Measurements from ENCODE around the gene GPR162. TPM values are rescaled to one million over a fixed set of nuclear protein-coding genes. Genes with fewer than 3 reads are reported as not detected.

GPR162 gene
- total and polyA plus RNA-seq, 4 donors = 0.59 to 2.4 (median 1.7) TPM

GRCh38 chr12:6842075-6842474 is 20.5 kb downstream of the GPR162 start:
- WGBS = 84% methylated on average over 4 of the region's 4 CpGs
- Histone ChIP-seq H3K9ac (ENCODE audit: low read depth in 1 of 2, low read length in 2 of 2) (no peak overlapping the region), H3K36me3 (ENCODE audit: control insufficient read depth in 4 of 4, insufficient read depth in 3 of 4, low read depth in 1 of 4, low read length in 3 of 4) (peaks cover 0 to 2% (median 0%) of the 10 kb centered on the region in 4 donors)

More at GRCh38 chr12:6842075-6842474, 20.5 kb downstream of the GPR162 start:
- no peaks in the 10 kb centered on the region for H3K9me3 ChIP-seq (ENCODE audit: control insufficient read depth in 4 of 4, low read length in 3 of 4)
- TF ChIP-seq ZBTB33 (IDR thresholded peaks at IDR 0.05) (no peak), MAX (IDR thresholded peaks at IDR 0.05) (no peak), RXRA (IDR thresholded peaks at IDR 0.05) (no peak), REST (IDR thresholded peaks at IDR 0.05) (no peak), HNF4G (IDR thresholded peaks at IDR 0.05) (no peak), NR2F2 (IDR thresholded peaks at IDR 0.05) (no peak), YY1 (IDR thresholded peaks at IDR 0.05) (no peak), CTCF (IDR thresholded peaks at IDR 0.05; ENCODE audit: low read depth, low read length, missing input control) (no peak), JUND (IDR thresholded peaks at IDR 0.05) (no peak), FOXA2 (IDR thresholded peaks at IDR 0.05) (no peak), SP1 (IDR thresholded peaks at IDR 0.05) (no peak), ATF3 (IDR thresholded peaks at IDR 0.05) (no peak), HNF4A (conservative IDR thresholded peaks at IDR 0.05) (no peak), EGR1 (IDR thresholded peaks at IDR 0.05; ENCODE audit: low read depth in 2 of 2) (no peak), FOXA1 (IDR thresholded peaks at IDR 0.05) (no peak), GABPA (IDR thresholded peaks at IDR 0.05 in 1 of 2, conservative IDR thresholded peaks at IDR 0.05 in 1 of 2) (no peak), RAD21 (IDR thresholded peaks at IDR 0.05) (no peak), TAF1 (conservative IDR thresholded peaks at IDR 0.05) (no peak)
- H3K27ac ChIP-seq (ENCODE audit: low read depth in 1 of 2, low read length in 2 of 2) = no peak overlapping the region
- no peaks in the 10 kb centered on the region for H3K4me1 ChIP-seq (ENCODE audit: control insufficient read depth in 4 of 4, insufficient read depth in 4 of 4, low read length in 3 of 4)
- H3K27me3 ChIP-seq (ENCODE audit: control insufficient read depth in 4 of 4, insufficient read depth in 4 of 4, low read length in 3 of 4) = no peaks in the 10 kb centered on the region
- no peak for DNase-seq (ENCODE audit: low spot score)
- H3K4me3 ChIP-seq (ENCODE audit: low read depth in 1 of 3, low read length in 3 of 3) = no peak overlapping the region
